Ovary (tissue), 9 donors: Measurements from ENCODE around the gene ZNF26. TPM values are rescaled to one million over a fixed set of nuclear protein-coding genes. Genes with fewer than 3 reads are reported as not detected.

ENCODE experiments used
- DNase-seq, 5 donors: peaks; one replicate each; pipeline ENCODE4 v3.0.0-alpha.2; 2019 to 2020
- H3K27ac ChIP-seq, 2 donors: fragments of 200-600 bp; one replicate each; pipeline versions ENCODE4 v1.5.1 to v1.8.0; 2019 to 2022
- H3K27me3 ChIP-seq: fragments of 200-600 bp; one replicate; pipeline ENCODE4 v1.8.0; 2022
- H3K36me3 ChIP-seq: fragments of 200-600 bp; sonication (generic); one replicate; pipeline ENCODE4 v1.5.1; 2019
- H3K4me1 ChIP-seq: one replicate; pipeline ENCODE4 v1.8.1; 2013; ENCODE audit warnings: mild to moderate bottlenecking, moderate library complexity; ENCODE audit not compliant: insufficient read depth
- H3K4me3 ChIP-seq: fragments of 200-600 bp; sonication (generic); one replicate; pipeline ENCODE4 v1.5.1; 2017
- H3K9me3 ChIP-seq, 2 donors: fragments of 200-600 bp in 1 of 2; sonication (generic) in 1 of 2; one replicate each; pipeline versions ENCODE4 v1.5.1 to v1.8.1; 2013 to 2019; ENCODE audit warnings: mild to moderate bottlenecking in 1 of 2, moderate library complexity in 1 of 2
- EP300 ChIP-seq: sonication (generic); formaldehyde crosslinking; IDR thresholded peaks from one replicate; pipeline ENCODE4 v1.6.1; 2017; ENCODE audit warnings: antibody characterized with exemption
- POLR2A ChIP-seq: fragments of 450-650 bp; IDR thresholded peaks from one replicate; pipeline ENCODE4 v1.6.1; 2017; ENCODE audit warnings: antibody characterized with exemption, mild to moderate bottlenecking, moderate library complexity
- WGBS, 3 donors: extraction: QIAGEN DNeasy Blood & Tissue Kit in 1 of 3; methylation state at CpG; one replicate each; pipeline versions ENCODE4 v1.1.5 to v1.1.7; 2013 to 2017; 5-methylcytosine and 5-hydroxymethylcytosine counted together
- intact Hi-C, 4 donors: fragments of 100-400 bp; cut with DNase I; formaldehyde crosslinking; loops; one replicate each; pipeline versions ENCODE4 v1.11.0 to v1.15.1; 2022 to 2023
- polyA plus RNA-seq, 2 donors: library from polyadenylated mRNA; stranded (reverse); fragments of 200-250 nt in 1 of 2; fragments of 350-450 nt in 1 of 2; fragmentation: Illumina TruSeq in 1 of 2; extraction: RNeasy Lipid Tissue Mini Kit (QIAGEN cat#74804) in 1 of 2; gene quantifications; one replicate each; pipeline ENCODE4 v1.2.3, GENCODE V29; 2013 to 2014
- total RNA-seq, 7 donors: library from RNA; depleted of rRNA in 2 of 7; stranded (reverse); fragments of >200 nt in 2 of 7; fragmentation: NEBNext Ultra II Directional in 3 of 7; extraction: Animal tissue kit (Norgen Biotek cat#: 25700) in 3 of 7; gene quantifications; one replicate each; pipeline versions ENCODE4 v1.1.0 to v1.2.4, GENCODE V29; 2016 to 2023
- TF ChIP-seq, protein P1 (sequence below), 3 donors: fragments of 450-650 bp in 2 of 3; fragments of 200-600 bp in 1 of 3; IDR thresholded peaks; one replicate each; pipeline versions ENCODE4 v1.5.1 to v1.8.0; 2016 to 2022; ENCODE audit warnings: antibody characterized with exemption in 3 of 3, mild to moderate bottlenecking in 1 of 3
- donor health status: DM: no; HTN: no; CAD: no; lungs with moderate emphysema.
- donor health status: DM: no; HTN: no; CAD: no.
- donor health status: Bipolar disorder and iron deficiency.
- donor health status: DM: yes; HTN: yes; CAD: no.
- donor health status: DM: no; HTN: no; CAD: no.
- donor health status: DM: yes; HTN: yes; CAD: no.

Gene ZNF26
- total and polyA plus RNA-seq, 9 donors = 3.2 to 18.9 (median 13.3) TPM

DNA sequence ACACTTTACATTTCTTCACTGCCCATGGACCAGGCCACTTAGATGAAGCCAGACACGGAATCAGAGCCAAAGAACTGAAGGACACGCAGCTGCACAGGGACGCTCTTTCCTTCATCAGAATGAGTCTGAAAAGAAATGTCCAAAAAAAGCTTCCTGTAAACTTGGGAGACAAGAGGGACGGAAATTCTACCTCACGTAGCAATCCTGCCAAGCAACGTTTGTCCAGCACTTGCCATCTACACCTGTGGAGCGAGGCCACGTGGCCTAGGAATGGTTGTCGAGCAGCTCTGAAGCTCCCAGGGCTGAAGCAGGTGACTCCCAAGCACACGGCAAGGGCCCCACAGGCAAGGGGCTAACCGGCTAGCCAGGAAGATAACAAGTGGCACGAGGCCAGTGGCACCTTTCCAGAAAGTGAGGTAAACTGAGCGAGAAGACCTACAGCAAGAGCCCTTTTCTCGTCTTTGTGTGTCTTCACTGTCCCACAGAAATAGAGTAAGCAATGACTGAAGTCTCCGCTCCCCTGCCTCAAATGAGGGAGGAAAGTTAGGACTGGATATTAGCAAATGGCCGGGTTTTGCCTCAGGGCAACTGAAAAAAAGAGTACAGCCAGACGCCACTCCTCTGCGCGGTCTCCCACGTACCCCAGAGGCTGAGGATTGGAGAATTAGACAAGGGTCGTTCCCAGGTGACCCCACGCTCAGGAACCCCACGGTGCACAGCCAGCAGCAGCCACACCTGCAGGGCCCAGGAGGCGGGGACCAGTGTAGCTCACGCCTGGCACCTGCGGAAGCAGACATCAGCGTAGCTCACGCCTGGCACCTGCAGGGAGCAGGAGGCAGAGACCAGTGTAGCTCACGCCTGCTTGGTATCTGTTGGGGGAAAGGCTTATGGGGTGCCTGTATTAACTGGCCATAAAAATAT lies 37.8 kb upstream of the ZNF26 start:
- intact Hi-C loops = no loop called here
- Histone ChIP-seq H3K9me3 (peaks cover 0 to 63% of the 10 kb centered on the region in 2 donors), H3K27me3 (no peaks in the 10 kb centered on the region), H3K27ac (no peak overlapping the region), H3K4me3 (no peak overlapping the region), H3K4me1 (no peaks in the 10 kb centered on the region), H3K36me3 (no peaks in the 10 kb centered on the region)
- 94 to 97% (median 95%) methylated on average over 29 of the region's 29 CpGs for WGBS, 3 donors
- no peak for DNase-seq
- TF ChIP-seq, protein P1, sequence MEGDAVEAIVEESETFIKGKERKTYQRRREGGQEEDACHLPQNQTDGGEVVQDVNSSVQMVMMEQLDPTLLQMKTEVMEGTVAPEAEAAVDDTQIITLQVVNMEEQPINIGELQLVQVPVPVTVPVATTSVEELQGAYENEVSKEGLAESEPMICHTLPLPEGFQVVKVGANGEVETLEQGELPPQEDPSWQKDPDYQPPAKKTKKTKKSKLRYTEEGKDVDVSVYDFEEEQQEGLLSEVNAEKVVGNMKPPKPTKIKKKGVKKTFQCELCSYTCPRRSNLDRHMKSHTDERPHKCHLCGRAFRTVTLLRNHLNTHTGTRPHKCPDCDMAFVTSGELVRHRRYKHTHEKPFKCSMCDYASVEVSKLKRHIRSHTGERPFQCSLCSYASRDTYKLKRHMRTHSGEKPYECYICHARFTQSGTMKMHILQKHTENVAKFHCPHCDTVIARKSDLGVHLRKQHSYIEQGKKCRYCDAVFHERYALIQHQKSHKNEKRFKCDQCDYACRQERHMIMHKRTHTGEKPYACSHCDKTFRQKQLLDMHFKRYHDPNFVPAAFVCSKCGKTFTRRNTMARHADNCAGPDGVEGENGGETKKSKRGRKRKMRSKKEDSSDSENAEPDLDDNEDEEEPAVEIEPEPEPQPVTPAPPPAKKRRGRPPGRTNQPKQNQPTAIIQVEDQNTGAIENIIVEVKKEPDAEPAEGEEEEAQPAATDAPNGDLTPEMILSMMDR (IDR thresholded peaks at IDR 0.05) = no peak
- TF ChIP-seq EP300 (no peak), POLR2A (no peak)

DNA sequence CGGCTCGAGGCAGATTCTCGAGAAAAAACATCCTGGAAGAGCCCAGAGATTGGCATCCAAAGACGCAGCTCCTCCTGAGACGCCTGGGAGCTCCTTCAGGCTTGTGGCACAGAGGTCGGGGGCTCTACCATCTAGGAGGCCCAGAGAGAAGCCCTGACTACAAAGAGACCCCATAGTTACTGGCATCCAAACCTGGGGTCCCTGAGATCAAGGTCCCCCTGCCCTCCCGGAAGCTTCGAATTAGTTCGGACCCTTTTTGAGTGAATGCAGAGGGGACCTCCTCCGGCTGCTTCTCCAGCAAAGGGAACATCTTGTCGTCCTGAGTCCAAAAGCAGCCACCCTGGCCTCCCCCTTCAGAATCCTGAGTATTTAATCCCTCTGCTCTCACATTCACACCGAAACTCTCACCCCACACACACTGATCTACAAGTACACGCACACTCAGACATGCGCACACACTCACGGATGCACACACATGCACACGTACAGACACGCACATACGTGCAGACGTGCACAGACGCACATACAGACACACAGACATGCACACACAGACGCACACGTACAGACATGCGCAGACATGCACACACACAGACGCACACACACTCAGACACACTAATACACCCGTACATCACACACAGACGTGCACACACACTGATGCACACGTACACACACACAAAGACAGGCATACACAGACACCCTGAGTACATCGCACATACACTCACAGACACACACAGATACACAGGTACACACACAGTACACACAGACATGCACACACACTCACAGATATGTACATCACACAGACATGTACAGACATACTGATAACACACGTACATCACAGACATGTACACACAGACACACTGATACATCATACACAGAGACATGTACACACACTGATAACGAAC lies 36.0 kb upstream of the ZNF26 start:
- Histone ChIP-seq H3K9me3 (peaks cover 0 to 48% of the 10 kb centered on the region in 2 donors), H3K36me3 (no peaks in the 10 kb centered on the region), H3K27ac (no peak overlapping the region), H3K4me1 (peaks cover 8% of the 10 kb centered on the region), H3K4me3 (no peak overlapping the region), H3K27me3 (no peaks in the 10 kb centered on the region)
- intact Hi-C loops = loop anchor here in 1 of 4 donors (5.0 kb wide), 1 partner anchor 33 kb away; no protein-coding TSS in a partner anchor
- 96 to 97% (median 96%) methylated on average over 30 of the region's 30 CpGs for WGBS, 3 donors
- no peak for DNase-seq
- TF ChIP-seq POLR2A (no peak), EP300 (no peak)
- TF ChIP-seq, protein P1 (IDR thresholded peaks at IDR 0.05) = no peak

DNA sequence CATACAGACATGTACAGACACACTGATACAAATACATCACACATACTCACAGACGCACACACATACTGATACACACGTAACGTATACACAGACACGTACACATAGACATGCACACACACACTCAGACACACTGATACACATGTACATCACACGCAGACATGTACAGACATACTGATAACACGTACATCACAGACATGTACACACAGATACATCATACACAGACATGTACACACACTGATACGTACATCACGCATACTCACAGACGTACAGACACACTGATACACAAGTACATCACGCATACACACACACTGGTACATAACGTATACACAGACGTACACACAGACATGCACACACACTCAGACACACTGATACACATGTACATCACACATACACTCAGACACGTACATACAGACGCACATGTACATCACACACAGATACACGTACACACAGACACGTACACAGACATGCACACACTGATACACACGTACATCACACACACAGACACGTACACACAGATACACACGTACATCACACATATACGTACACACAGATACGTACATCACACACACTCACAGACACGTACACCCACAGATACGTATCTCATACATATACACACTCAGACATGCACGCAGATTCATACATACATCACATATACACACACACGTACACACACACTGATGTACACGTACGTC lies 35.2 kb upstream of the ZNF26 start:
- peaks cover 8% of the 10 kb centered on the region for H3K4me1 ChIP-seq
- no peak overlapping the region for H3K4me3 ChIP-seq
- TF ChIP-seq, protein P1 (IDR thresholded peaks at IDR 0.05) = no peak
- TF ChIP-seq POLR2A (no peak), EP300 (no peak)
- 95 to 98% (median 97%) methylated on average over 27 of the region's 27 CpGs for WGBS, 3 donors
- no peaks in the 10 kb centered on the region for H3K27me3 ChIP-seq
- H3K36me3 ChIP-seq = no peaks in the 10 kb centered on the region
- H3K27ac ChIP-seq = no peak overlapping the region
- intact Hi-C loops = loop anchor here in 1 of 4 donors (5.0 kb wide), 1 partner anchor 34 kb away; no protein-coding TSS in a partner anchor
- DNase-seq = no peak
- H3K9me3 ChIP-seq = peaks cover 0 to 40% of the 10 kb centered on the region in 2 donors

DNA sequence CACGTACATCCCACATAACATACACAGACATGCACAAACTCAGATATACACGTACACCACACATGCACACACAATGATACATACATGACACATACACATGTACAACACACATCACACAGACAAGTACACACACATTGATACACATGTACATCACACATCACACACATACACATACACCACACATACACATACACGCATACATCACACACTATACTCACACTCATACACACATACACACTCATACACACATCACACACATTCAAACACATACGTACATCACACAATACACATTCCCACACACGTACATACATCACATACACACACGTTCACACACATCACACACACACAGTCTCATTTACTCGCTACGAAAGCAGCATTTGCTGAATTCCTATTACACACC lies 34.5 kb upstream of the ZNF26 start:
- no peak for DNase-seq
- intact Hi-C loops = loop anchor here in 1 of 4 donors (5.0 kb wide), 1 partner anchor 34 kb away; no protein-coding TSS in a partner anchor
- H3K4me1 ChIP-seq = peaks cover 8% of the 10 kb centered on the region

More for the DNA sequence above, 34.5 kb upstream of the ZNF26 start:
- H3K27me3 ChIP-seq = no peaks in the 10 kb centered on the region
- H3K9me3 ChIP-seq = peaks cover 0 to 34% of the 10 kb centered on the region in 2 donors
- no peak for TF ChIP-seq POLR2A
- TF ChIP-seq, protein P1 (IDR thresholded peaks at IDR 0.05) = no peak
- TF ChIP-seq EP300 = no peak
- H3K27ac ChIP-seq = no peak overlapping the region
- H3K36me3 ChIP-seq = no peaks in the 10 kb centered on the region
- no peak overlapping the region for H3K4me3 ChIP-seq
- WGBS, 3 donors = 97 to 98% (median 97%) methylated on average over 8 of the region's 8 CpGs
